Right lobe of liver (tissue), 4 donors: ENCODE measurements around the gene INHBE.

Experiments used
- CTCF ChIP-seq, 4 donors: fragments of 200-600 bp in 3 of 4; fragments of 450-650 bp in 1 of 4; IDR thresholded peaks; one replicate each; pipeline versions ENCODE4 v1.5.1 to v1.8.0; 2016 to 2022; ENCODE audit warnings: antibody characterized with exemption in 4 of 4, mild to moderate bottlenecking in 2 of 4
- POLR2A ChIP-seq: fragments of 450-650 bp; IDR thresholded peaks from one replicate; pipeline ENCODE4 v1.6.1; 2017; ENCODE audit warnings: antibody characterized with exemption, mild to moderate bottlenecking
- donor health status: DM: no; HTN: no; CAD: no.
- donor health status: DM: no; HTN: no; CAD: no.
- donor health status: DM: no; HTN: yes; CAD: no.

DNA sequence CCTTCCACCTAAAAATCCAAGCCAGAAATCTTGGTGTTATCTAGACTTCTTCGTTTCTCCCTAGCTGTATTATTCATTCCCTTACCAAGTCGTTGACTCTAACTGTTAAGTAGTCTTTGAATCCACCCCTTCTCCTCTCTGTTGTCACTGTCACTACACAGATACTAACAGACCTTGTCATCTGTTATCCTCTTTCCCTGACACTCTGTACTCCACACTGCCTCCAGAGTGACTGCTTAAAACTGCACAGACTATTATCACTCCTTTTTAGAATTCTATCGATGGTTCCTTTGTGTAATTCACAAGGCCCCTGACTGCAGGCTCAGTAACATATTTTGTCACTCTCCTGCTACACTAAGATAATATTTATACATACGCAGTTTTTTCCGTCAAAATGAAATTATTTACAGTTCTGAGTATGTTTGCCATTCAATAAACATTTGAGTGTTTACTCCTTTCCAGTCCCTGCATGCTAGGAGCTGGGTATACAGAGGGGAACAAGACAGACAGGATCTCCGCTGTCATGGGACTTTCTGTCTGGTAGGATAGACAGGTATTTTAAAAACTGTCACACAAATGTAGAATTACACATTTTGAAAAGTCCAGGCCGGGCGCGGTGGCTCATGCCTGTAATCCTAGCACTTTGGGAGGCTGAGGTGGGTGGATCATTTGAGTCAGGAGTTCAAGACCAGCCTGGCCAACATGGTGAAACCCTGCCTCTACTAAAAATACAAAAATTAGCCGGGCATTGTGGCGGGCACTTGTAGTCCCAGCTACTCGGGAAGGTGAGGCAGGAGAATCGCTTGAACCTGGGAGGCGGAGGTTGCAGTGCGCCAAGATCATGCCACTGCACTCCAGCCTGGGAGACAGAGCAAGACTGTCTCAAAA is 36.5 kb downstream of the INHBE start:
- TF ChIP-seq POLR2A (no peak), CTCF (IDR thresholded peaks at IDR 0.05) (peak in 1 of 4 donors; percentile 11)
